ENCODE measurements around the gene BEAN1.
"Not testable (repeated sequence)": the region's sequence is repeated elsewhere in the genome, so short reads cannot be mapped to it uniquely, and the experiment has no call there.

Gene BEAN1

DNA sequence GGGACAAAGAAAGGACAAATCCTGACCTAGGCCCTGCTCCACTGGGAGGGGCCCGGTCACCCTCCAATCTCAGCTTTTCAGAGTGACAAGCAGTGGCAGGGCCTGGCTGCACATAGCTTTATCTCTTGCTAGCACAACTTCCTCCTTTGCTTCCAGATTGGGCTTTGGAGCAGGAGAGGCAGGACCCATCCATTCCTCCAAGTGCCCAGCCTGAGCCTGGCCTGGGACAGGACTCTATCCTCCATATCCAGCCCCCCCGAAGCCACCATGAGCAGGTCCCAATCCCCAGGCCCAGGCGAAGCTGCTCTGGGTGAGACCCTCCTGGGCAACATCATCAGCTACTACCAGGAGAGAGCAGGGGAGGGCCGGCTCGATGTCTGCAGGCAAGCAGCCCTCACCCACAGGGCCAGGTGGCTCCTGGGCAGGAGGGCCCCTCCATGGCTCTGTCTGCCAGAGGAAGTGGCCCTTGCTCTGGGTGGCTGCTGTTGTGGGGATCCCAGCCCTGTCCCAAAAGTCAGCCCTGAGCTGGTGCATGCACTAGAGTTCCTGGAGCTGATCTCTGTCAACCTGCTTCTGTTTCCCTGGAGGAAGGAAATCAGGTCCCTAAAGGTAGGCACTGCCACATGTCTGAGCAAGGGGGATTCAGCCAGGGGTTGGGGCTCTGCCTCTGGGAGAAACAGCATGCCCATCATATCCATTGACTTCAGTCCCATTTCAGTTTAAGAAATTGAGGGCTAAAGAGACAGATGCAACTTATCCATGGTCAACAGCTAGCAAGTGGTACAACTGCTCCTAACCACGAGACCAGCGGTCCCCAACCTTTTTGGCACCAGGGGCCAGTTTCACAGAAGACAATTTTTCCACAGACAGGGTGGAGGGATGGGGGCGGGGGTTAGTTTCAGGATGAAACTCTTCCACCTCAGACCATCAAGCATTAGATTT is 64.0 kb downstream of the BEAN1 start:
- DNase-seq (ENCODE audit: low read depth): no peak
- TF ChIP-seq, protein P1, sequence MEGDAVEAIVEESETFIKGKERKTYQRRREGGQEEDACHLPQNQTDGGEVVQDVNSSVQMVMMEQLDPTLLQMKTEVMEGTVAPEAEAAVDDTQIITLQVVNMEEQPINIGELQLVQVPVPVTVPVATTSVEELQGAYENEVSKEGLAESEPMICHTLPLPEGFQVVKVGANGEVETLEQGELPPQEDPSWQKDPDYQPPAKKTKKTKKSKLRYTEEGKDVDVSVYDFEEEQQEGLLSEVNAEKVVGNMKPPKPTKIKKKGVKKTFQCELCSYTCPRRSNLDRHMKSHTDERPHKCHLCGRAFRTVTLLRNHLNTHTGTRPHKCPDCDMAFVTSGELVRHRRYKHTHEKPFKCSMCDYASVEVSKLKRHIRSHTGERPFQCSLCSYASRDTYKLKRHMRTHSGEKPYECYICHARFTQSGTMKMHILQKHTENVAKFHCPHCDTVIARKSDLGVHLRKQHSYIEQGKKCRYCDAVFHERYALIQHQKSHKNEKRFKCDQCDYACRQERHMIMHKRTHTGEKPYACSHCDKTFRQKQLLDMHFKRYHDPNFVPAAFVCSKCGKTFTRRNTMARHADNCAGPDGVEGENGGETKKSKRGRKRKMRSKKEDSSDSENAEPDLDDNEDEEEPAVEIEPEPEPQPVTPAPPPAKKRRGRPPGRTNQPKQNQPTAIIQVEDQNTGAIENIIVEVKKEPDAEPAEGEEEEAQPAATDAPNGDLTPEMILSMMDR (conservative IDR thresholded peaks at IDR 0.05; ENCODE audit: low read depth, low read length): no peak
- no peak overlapping the region for H3K4me3 ChIP-seq (ENCODE audit: low read length)

DNA sequence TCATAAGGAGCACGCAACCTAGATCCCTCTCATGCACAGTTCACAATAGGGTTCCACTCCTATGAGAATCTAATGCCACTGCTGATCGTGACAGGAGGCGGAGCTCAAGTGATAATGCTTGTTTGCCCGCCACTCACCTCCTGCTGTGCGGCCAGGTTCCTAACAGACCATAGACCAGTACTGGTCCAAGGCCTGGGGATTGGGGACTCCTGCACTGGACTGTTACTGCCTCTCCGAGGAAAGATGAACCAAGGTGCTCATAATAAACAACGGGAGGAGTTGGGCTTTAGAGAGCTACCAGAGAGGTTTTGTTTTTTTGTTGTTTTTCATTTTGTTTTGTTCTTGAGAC is 64.6 kb downstream of the BEAN1 start:
- H3K4me3 ChIP-seq (ENCODE audit: low read length): no peak overlapping the region
- TF ChIP-seq, protein P1 (conservative IDR thresholded peaks at IDR 0.05; ENCODE audit: low read depth, low read length): no peak
- no peak for DNase-seq (ENCODE audit: low read depth)

GRCh38 chr16:66493490-66494401 is 66.7 kb downstream of the BEAN1 start:
- H3K4me3 ChIP-seq (ENCODE audit: low read length): no peak overlapping the region
- TF ChIP-seq, protein P1 (conservative IDR thresholded peaks at IDR 0.05; ENCODE audit: low read depth, low read length): no peak
- no peak for DNase-seq (ENCODE audit: low read depth)

DNA sequence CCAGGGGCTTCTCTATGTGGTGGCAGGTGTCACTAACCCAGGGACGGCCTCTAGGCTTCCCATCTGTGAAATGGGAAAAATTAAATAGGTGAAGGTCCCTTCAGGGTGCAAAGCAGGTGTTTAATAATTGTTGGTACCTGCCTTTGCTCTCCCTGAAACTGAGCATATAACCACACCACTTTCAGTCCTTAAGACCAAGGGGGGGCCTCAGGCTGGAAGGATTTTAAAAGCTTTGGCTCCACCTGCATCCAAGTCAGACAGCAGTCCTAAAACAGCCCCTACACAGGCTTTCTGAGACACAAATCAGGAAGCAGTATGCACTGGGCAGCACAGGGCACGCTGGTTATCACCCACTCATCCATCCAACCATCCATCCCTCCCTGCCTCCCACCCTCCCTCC is 67.8 kb downstream of the BEAN1 start:
- TF ChIP-seq, protein P1 (conservative IDR thresholded peaks at IDR 0.05; ENCODE audit: low read depth, low read length): no peak

DNA sequence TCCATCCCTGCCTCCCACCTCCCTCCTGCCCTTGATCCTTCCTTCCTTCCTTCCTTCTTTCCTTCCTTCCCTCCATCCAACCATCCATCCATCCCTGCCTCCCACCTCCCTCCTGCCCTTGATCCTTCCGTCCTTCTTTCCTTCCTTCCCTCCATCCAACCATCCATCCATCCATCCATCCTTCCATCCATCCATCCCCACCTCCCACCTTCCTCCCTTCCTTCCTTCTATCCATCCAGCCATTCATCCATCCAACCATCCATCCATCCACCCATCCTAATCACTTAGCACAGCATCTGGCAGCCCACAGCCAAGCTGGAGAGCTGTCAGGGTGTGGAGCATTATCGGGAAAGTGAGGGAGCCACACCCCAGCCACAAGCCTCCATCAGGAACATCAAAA is 68.3 kb downstream of the BEAN1 start:
- H3K4me3 ChIP-seq (ENCODE audit: low read length): no peak overlapping the region
- no peak for DNase-seq (ENCODE audit: low read depth)
- TF ChIP-seq, protein P1 (conservative IDR thresholded peaks at IDR 0.05; ENCODE audit: low read depth, low read length): no peak

More for the DNA sequence above, 67.8 kb downstream of the BEAN1 start:
- H3K4me3 ChIP-seq (ENCODE audit: low read length): no peak overlapping the region
- DNase-seq (ENCODE audit: low read depth): no peak

DNA sequence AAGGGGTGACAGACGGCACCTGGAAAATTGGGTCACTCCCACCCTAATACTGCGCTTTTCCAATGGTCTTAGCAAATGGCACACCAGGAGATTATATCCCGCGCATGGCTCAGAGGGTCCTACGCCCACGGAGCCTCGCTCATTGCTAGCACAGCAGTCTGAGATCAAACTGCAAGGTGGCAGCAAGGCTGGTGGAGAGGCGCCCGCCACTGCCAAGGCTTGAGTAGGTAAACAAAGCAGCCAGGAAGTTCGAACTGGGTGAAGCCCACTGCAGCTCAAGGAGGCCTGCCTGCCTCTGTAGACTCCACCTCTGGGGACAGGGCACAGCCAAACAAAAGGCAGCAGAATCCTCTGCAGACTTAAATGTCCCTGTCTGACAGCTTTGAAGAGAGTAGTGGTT is 69.1 kb downstream of the BEAN1 start:
- DNase-seq (ENCODE audit: low read depth); H3K4me3 ChIP-seq (ENCODE audit: low read length): not testable (repeated sequence)

DNA sequence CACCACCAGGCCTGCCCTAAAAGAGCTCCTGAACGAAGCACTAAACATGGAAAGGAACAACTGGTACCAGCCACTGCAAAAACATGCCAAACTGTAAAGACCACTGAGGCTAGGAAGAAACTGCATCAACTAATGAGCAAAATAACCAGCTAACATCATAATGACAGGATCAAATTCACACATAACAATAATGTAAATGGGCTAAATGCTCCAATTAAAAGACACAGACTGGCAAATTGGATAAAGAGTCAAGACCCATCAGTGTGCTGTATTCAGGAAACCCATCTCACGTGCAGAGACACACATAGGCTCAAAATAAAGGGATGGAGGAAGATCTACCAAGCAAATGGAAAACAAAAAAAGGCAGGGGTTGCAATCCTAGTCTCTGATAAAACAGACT is 70.8 kb downstream of the BEAN1 start:
- DNase-seq (ENCODE audit: low read depth); H3K4me3 ChIP-seq (ENCODE audit: low read length): not testable (repeated sequence)

GRCh38 chr16:66501563-66501962 is 74.5 kb downstream of the BEAN1 start:
- not testable (repeated sequence) for H3K4me3 ChIP-seq (ENCODE audit: low read length); DNase-seq (ENCODE audit: low read depth)
